Measurements from ENCODE around the gene GALNT2. TPM values are rescaled to one million over a fixed set of nuclear protein-coding genes. Genes with fewer than 3 reads are reported as not detected.

Gene GALNT2
- polyA plus RNA-seq, 1 of the 3 experiments (the other 2 are of a cell fraction) = 118 TPM

DNA sequence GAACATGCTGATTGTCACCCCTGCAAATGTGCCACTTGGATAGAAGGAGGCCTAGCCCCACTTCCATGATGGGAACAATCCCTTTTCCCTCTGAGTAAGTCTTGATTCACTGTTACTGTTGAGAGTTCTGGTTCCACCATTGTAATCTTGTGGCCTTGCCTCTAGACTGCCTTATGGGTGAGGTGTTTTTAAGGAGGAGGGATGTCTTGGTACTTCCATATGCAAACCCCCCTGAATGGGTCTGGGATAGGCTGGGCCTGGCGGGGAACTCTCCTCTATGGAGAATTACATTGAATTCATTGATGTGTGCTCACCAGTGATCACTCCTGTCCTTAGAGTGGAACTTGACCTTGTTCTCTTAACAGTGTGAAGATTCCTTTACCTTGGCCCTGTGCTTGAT is 5.8 kb downstream of the GALNT2 start:
- H3K9me2 ChIP-seq = no peaks in the 10 kb centered on the region
- peak overlapping the region in 1 of 2 experiments; percentile 78; a peak in 2 of 4 replicates for H3K27ac ChIP-seq (ENCODE audit: low read depth in 2 of 2, low read length in 1 of 2)
- no peak overlapping the region for H2AFZ ChIP-seq (ENCODE audit: low read depth)
- H3K27me3 ChIP-seq (ENCODE audit: insufficient read depth) = no peaks in the 10 kb centered on the region
- H4K20me1 ChIP-seq (ENCODE audit: insufficient read depth) = peaks cover 72% of the 10 kb centered on the region
- WGBS (ENCODE audit: low lambda C conversion rate) = 75% methylated on average over 1 of the region's 1 CpG
- TF ChIP-seq ZBTB33 (IDR thresholded peaks at IDR 0.05; ENCODE audit: borderline replicate concordance, low read depth) (no peak), RXRA (IDR thresholded peaks at IDR 0.05; ENCODE audit: borderline replicate concordance, low read depth) (no peak), RAD21 (IDR thresholded peaks at IDR 0.05; ENCODE audit: low read length) (no peak), FOXJ3 (CRISPR knock-in tag; IDR thresholded peaks at IDR 0.05) (no peak), EZH2phosphoT487 (IDR thresholded peaks at IDR 0.05; ENCODE audit: borderline replicate concordance, low read depth) (no peak)
- TF ChIP-seq, protein P1, sequence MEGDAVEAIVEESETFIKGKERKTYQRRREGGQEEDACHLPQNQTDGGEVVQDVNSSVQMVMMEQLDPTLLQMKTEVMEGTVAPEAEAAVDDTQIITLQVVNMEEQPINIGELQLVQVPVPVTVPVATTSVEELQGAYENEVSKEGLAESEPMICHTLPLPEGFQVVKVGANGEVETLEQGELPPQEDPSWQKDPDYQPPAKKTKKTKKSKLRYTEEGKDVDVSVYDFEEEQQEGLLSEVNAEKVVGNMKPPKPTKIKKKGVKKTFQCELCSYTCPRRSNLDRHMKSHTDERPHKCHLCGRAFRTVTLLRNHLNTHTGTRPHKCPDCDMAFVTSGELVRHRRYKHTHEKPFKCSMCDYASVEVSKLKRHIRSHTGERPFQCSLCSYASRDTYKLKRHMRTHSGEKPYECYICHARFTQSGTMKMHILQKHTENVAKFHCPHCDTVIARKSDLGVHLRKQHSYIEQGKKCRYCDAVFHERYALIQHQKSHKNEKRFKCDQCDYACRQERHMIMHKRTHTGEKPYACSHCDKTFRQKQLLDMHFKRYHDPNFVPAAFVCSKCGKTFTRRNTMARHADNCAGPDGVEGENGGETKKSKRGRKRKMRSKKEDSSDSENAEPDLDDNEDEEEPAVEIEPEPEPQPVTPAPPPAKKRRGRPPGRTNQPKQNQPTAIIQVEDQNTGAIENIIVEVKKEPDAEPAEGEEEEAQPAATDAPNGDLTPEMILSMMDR (IDR thresholded peaks at IDR 0.05) = no peak
- CTCF ChIA-PET = interaction anchor here (1.4 kb wide), 1 partner anchor 14 kb away, joined by 4 read pairs; no protein-coding TSS in a partner anchor
- no peaks in the 10 kb centered on the region for H3K9me3 ChIP-seq
- peaks cover 99% of the 10 kb centered on the region for H3K79me2 ChIP-seq (ENCODE audit: insufficient read depth)
- DNase-seq = no peak
- peaks cover 16% of the 10 kb centered on the region for H3F3A ChIP-seq (replicated peaks; ENCODE audit: insufficient read depth)
- no peak overlapping the region for H3K9ac ChIP-seq
- H3K4me3 ChIP-seq (ENCODE audit: low read depth in 2 of 2, low read length in 1 of 2) = no peak overlapping the region
- POLR2A ChIA-PET = no interaction called here
- peak overlapping the region; percentile 39; the same call in 1 of the 2 replicates for H3K4me2 ChIP-seq
- peaks cover 49 to 51% of the 10 kb centered on the region in 2 experiments for H3K4me1 ChIP-seq (ENCODE audit: control insufficient read depth in 1 of 2, insufficient read depth in 2 of 2, low read depth in 1 of 2, low read length in 1 of 2)
- H3K36me3 ChIP-seq (replicated peaks in 1 of 2; ENCODE audit: control insufficient read depth in 1 of 2, insufficient read depth in 2 of 2, low read length in 1 of 2) = no peaks in the 10 kb centered on the region

- Histone ChIP-seq H2AFZ (ENCODE audit: low read depth) (no peak overlapping the region), H3K4me2 (peak overlapping the region; percentile 39), H3K9ac (peak overlapping the region; percentile 8; the same call in 1 of the 2 replicates), H3K27me3 (ENCODE audit: insufficient read depth) (no peaks in the 10 kb centered on the region), H3K79me2 (ENCODE audit: insufficient read depth) (peaks cover 99% of the 10 kb centered on the region), H3K36me3 (replicated peaks in 1 of 2; ENCODE audit: control insufficient read depth in 1 of 2, insufficient read depth in 2 of 2, low read length in 1 of 2) (peaks cover 0 to 3% of the 10 kb centered on the region in 2 experiments), H4K20me1 (ENCODE audit: insufficient read depth) (peaks cover 71% of the 10 kb centered on the region), H3F3A (replicated peaks; ENCODE audit: insufficient read depth) (peaks cover 20% of the 10 kb centered on the region), H3K4me1 (ENCODE audit: control insufficient read depth in 1 of 2, insufficient read depth in 2 of 2, low read depth in 1 of 2, low read length in 1 of 2) (peaks cover 48 to 57% of the 10 kb centered on the region in 2 experiments), H3K4me3 (ENCODE audit: low read depth in 2 of 2, low read length in 1 of 2) (no peak overlapping the region), H3K9me2 (no peaks in the 10 kb centered on the region), H3K9me3 (no peaks in the 10 kb centered on the region), H3K27ac (ENCODE audit: low read depth in 2 of 2, low read length in 1 of 2) (peak overlapping the region in 1 of 2 experiments; percentile 78; a peak in 2 of 4 replicates)
- WGBS (ENCODE audit: low lambda C conversion rate) = 54% methylated on average over 3 of the region's 4 CpGs
- DNase-seq = no peak
- TF ChIP-seq PBX3 (IDR thresholded peaks at IDR 0.05) (peak; percentile 74), TCF12 (IDR thresholded peaks at IDR 0.05) (0 out of 2 replicates have a peak, but pooled peaks have one; percentile 31), FOSL2 (IDR thresholded peaks at IDR 0.05; ENCODE audit: borderline replicate concordance, low read depth) (peak; percentile 49; the same call in 1 of the 2 replicates), GABPA (IDR thresholded peaks at IDR 0.05; ENCODE audit: low read depth) (no peak), JUND (IDR thresholded peaks at IDR 0.05) (0 out of 2 replicates have a peak, but pooled peaks have one; percentile 23)
- ChIA-PET CTCF (interaction anchor here (1.3 kb wide), 2 partner anchors 31 to 236 kb away, joined by 3 read pairs; no protein-coding TSS in a partner anchor), POLR2A (no interaction called here)
Observed at GRCh38 chr1:230073371-230074035, 6.5 kb downstream of the GALNT2 start.
